ENCODE measurements around the gene DIAPH2.

DNA sequence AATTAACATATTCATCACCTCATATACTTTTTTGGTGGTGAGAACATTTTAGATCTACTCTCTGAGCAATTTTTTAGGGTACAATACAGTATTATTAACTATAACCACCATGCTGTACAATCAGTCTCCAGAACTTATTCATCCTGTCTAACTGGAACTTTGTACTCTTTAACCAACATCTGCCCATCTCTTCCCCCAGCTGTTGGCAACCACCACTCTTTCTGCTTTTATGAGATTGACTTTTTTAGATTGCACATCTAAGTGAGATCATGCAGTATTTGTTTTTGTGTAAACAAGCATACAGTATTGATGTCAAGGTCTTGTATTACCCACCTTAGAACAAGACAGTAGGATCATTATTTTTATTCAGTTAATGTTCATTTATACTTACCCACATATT lies 715.9 kb downstream of the DIAPH2 start:
- TF ChIP-seq CTCF (IDR thresholded peaks at IDR 0.05) (no peak), POLR2A (IDR thresholded peaks at IDR 0.05) (no peak), POLR2AphosphoS5 (IDR thresholded peaks at IDR 0.05) (no peak)

Data from breast epithelium (tissue), 3 donors.